ENCODE data around the gene UBE2Q2.

The UBE2Q2 gene

DNA sequence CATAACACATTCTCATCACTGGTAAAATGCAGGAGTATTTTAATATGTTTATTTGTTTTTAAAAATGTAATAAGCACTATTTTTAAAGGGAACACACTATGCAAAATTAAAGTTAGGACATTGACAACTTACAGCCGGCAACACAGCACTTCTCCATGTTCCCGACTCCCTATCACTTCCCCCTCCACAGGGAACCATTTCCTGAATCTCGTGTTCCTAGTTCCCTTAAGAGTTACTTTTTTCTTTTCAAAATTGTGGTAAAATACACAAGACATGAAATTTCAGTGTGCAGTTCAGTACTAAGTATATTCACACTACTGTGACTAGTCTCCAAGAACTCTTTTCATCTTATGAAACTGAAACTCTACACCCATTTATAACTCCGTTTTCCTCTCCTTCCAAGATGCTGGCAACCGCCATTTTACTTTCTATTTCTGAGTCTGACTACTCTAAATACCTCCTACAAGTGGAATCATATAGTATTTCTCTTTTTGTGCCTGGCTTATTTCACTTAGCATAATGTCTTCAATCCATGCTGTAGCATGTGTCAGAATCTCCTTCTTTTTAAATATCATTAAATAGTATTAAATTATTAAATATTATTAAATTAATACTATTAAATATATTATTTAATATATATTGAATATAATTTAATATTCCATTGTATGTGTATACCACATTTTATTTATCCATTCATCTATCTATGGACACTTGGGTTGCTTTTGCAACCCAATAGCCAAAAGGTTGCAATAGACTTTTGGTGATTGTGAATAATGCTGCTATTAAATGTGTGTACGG lies 25.9 kb upstream of the UBE2Q2 start:
- Histone ChIP-seq H3K9ac (ENCODE audit: low read length) (no peak overlapping the region), H3K9me3 (ENCODE audit: insufficient read depth, low read length) (no peaks in the 10 kb centered on the region), H3K79me2 (ENCODE audit: low read length) (no peaks in the 10 kb centered on the region), H3K4me1 (ENCODE audit: low read length) (peaks cover 5% of the 10 kb centered on the region; the same call in 1 of the 2 replicates), H3K27me3 (ENCODE audit: low read depth, low read length) (peaks cover 5% of the 10 kb centered on the region; the same call in 1 of the 2 replicates), H3K4me3 (ENCODE audit: low read length) (peak overlapping the region; percentile 59), H2AFZ (ENCODE audit: low read depth, low read length) (peak overlapping the region; percentile 80), H4K20me1 (ENCODE audit: insufficient read depth, low read length) (no peaks in the 10 kb centered on the region), H3K36me3 (replicated peaks; ENCODE audit: low read depth, low read length) (no peaks in the 10 kb centered on the region), H3K4me2 (ENCODE audit: low read length) (peak overlapping the region; percentile 58), H3K27ac (ENCODE audit: low read length) (no peak overlapping the region)
- TF ChIP-seq EZH2phosphoT487 (IDR thresholded peaks at IDR 0.05; ENCODE audit: low read depth) = no peak
- TF ChIP-seq, protein P1, sequence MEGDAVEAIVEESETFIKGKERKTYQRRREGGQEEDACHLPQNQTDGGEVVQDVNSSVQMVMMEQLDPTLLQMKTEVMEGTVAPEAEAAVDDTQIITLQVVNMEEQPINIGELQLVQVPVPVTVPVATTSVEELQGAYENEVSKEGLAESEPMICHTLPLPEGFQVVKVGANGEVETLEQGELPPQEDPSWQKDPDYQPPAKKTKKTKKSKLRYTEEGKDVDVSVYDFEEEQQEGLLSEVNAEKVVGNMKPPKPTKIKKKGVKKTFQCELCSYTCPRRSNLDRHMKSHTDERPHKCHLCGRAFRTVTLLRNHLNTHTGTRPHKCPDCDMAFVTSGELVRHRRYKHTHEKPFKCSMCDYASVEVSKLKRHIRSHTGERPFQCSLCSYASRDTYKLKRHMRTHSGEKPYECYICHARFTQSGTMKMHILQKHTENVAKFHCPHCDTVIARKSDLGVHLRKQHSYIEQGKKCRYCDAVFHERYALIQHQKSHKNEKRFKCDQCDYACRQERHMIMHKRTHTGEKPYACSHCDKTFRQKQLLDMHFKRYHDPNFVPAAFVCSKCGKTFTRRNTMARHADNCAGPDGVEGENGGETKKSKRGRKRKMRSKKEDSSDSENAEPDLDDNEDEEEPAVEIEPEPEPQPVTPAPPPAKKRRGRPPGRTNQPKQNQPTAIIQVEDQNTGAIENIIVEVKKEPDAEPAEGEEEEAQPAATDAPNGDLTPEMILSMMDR (IDR thresholded peaks at IDR 0.05; ENCODE audit: low read depth, low read length) = no peak

DNA sequence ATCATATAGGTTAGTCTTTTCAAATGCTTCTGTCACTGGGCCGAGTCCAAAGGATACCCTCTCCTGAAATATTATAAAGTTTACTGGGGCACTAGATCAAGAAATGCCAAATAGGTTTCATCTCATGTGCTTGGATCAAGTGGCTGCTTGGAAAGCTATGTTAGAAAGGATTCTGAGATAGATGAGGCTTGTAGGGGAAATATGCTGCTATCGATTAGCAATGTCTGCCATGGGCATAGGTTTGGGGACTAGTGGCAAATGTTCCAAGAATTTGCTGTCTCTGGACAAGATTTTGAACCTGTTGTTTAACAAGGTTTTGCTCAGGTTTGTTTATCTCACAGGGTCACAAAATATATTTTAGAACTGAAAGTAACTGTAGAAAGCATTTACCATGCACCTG lies 23.0 kb upstream of the UBE2Q2 start:
- Histone ChIP-seq H2AFZ (ENCODE audit: low read depth, low read length) (no peak overlapping the region), H3K9me3 (ENCODE audit: insufficient read depth, low read length) (no peaks in the 10 kb centered on the region), H3K4me3 (ENCODE audit: low read length) (no peak overlapping the region), H3K27me3 (ENCODE audit: low read depth, low read length) (peaks cover 13% of the 10 kb centered on the region; the same call in 1 of the 2 replicates), H3K9ac (ENCODE audit: low read length) (no peak overlapping the region), H3K79me2 (ENCODE audit: low read length) (no peaks in the 10 kb centered on the region), H3K4me1 (ENCODE audit: low read length) (peaks cover 5% of the 10 kb centered on the region; the same call in 1 of the 2 replicates), H3K4me2 (ENCODE audit: low read length) (no peak overlapping the region), H3K36me3 (replicated peaks; ENCODE audit: low read depth, low read length) (no peaks in the 10 kb centered on the region), H4K20me1 (ENCODE audit: insufficient read depth, low read length) (no peaks in the 10 kb centered on the region), H3K27ac (ENCODE audit: low read length) (no peak overlapping the region)
- no peak for TF ChIP-seq EZH2phosphoT487 (IDR thresholded peaks at IDR 0.05; ENCODE audit: low read depth)
- TF ChIP-seq, protein P1 (IDR thresholded peaks at IDR 0.05; ENCODE audit: low read depth, low read length) = no peak

DNA sequence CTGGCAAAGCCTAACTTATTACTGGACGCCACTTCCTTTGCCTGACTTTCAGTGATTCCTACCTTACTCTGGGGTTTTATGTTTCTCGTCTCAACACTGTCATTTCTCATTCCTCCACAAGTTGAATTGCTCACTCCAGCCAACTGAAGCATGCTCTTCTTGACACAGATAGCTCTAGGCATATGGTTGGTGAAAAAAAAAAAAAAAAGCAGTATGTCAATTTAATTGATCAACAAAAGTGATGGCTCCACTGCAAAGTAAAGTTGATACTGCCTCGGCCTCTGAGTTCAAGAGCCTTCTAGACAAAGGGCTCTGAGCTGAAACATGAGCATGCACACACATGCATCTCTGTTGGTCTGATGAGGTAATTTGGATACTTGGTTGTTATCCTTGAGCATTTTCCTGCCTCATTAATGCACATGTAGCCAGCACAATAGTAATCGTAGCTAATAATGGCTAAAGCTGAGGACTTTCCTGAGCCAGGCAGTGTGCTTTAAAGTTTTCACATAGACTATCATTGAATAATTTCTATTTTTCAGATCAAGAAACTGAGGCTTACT lies 21.4 kb upstream of the UBE2Q2 start:
- Histone ChIP-seq H3K27ac (ENCODE audit: low read length) (no peak overlapping the region), H3K79me2 (ENCODE audit: low read length) (no peaks in the 10 kb centered on the region), H3K4me3 (ENCODE audit: low read length) (no peak overlapping the region), H3K9me3 (ENCODE audit: insufficient read depth, low read length) (no peaks in the 10 kb centered on the region), H3K9ac (ENCODE audit: low read length) (no peak overlapping the region), H3K27me3 (ENCODE audit: low read depth, low read length) (0 out of 2 replicates have a peak, but pooled peaks cover 8% of the 10 kb centered on the region), H3K4me1 (ENCODE audit: low read length) (peaks cover 5% of the 10 kb centered on the region; the same call in 1 of the 2 replicates), H2AFZ (ENCODE audit: low read depth, low read length) (no peak overlapping the region), H4K20me1 (ENCODE audit: insufficient read depth, low read length) (no peaks in the 10 kb centered on the region), H3K4me2 (ENCODE audit: low read length) (no peak overlapping the region), H3K36me3 (replicated peaks; ENCODE audit: low read depth, low read length) (no peaks in the 10 kb centered on the region)
- TF ChIP-seq, protein P1 (IDR thresholded peaks at IDR 0.05; ENCODE audit: low read depth, low read length) = no peak
- no peak for TF ChIP-seq EZH2phosphoT487 (IDR thresholded peaks at IDR 0.05; ENCODE audit: low read depth)

DNA sequence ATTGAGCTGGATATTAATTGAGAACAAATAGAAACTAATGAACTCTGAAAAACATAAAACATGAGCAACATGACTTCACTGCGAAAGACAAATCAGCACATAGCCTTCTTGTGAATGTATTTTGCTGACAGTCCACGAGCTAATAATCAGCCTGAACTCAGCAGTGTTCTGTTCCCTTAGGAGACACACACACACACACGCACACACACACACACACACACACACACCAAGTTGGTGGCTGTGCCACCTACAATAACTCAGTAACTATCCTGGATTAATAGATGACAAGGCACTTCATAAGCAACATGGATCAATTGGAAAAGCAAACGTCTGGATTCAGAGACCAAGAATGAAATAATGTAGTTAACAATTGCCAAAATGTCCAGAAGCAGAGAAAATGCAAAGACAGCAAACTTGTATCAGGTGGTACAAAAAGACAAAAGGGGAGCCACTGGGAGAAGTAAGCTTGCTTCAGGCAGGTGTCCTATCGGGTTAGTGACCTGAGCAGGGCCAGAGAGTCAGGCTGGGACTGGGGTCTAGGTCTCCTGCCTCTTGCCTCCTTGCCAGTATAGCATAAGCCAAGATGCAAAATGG lies 20.5 kb upstream of the UBE2Q2 start:
- H3K27ac ChIP-seq (ENCODE audit: low read length) = no peak overlapping the region
- no peaks in the 10 kb centered on the region for H3K36me3 ChIP-seq (replicated peaks; ENCODE audit: low read depth, low read length)
- no peaks in the 10 kb centered on the region for H3K79me2 ChIP-seq (ENCODE audit: low read length)
- no peaks in the 10 kb centered on the region for H3K9me3 ChIP-seq (ENCODE audit: insufficient read depth, low read length)
- 0 out of 2 replicates have a peak, but pooled peaks cover 8% of the 10 kb centered on the region for H3K27me3 ChIP-seq (ENCODE audit: low read depth, low read length)
- H3K9ac ChIP-seq (ENCODE audit: low read length) = no peak overlapping the region
- no peak overlapping the region for H3K4me3 ChIP-seq (ENCODE audit: low read length)
- no peak overlapping the region for H2AFZ ChIP-seq (ENCODE audit: low read depth, low read length)
- no peaks in the 10 kb centered on the region for H4K20me1 ChIP-seq (ENCODE audit: insufficient read depth, low read length)
- no peak overlapping the region for H3K4me2 ChIP-seq (ENCODE audit: low read length)
- no peak for TF ChIP-seq EZH2phosphoT487 (IDR thresholded peaks at IDR 0.05; ENCODE audit: low read depth)
- TF ChIP-seq, protein P1 (IDR thresholded peaks at IDR 0.05; ENCODE audit: low read depth, low read length) = no peak
- no peaks in the 10 kb centered on the region for H3K4me1 ChIP-seq (ENCODE audit: low read length)
